GM19025 (cell line): Measurements from ENCODE around the gene NQO2.
"Not testable (repeated sequence)": the region's sequence is repeated elsewhere in the genome, so short reads cannot be mapped to it uniquely, and the experiment has no call there.

Experiments
- ATAC-seq: cut with Tn5 transposase; IDR thresholded peaks from one replicate; pipeline ENCODE4 v1.9.1; 2021; ENCODE audit warnings: mild to moderate bottlenecking, low read depth, moderate library complexity; ENCODE audit not compliant: unreplicated experiment

The NQO2 gene

DNA sequence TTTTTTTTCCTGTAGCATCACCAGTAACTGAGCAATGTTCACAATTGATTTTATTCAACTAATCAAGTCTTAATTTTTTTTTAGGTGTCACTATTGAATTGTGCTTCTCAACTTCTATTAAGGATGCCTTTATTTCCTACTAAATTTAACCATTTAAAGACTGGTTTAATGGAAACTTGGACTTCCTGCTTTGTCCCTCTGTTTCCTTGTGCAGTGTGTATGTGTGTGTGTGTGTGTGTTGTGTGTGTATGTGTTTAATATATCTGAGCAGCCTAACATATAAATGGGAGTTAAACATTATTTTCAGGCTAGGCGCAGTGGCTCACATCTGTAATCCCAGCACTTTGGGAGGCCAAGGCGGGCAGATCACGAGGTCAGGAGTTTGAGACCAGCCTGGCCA, 30.1 kb upstream of the NQO2 start:
- no peak for ATAC-seq

- ATAC-seq, result no peak
Measured at GRCh38 chr6:2970034-2970685, 29.5 kb upstream of the NQO2 start.

GRCh38 chr6:2970753-2971419, 28.8 kb upstream of the NQO2 start:
- no peak for ATAC-seq

- ATAC-seq, result no peak
Measured at GRCh38 chr6:2971420-2972218, 28.1 kb upstream of the NQO2 start, which contains the start of gene SERPINB6. TSS of gene SERPINB6 (minus strand) at chr6:2971567. CDS start at chr6:2959332, 12,235 bp downstream.

DNA sequence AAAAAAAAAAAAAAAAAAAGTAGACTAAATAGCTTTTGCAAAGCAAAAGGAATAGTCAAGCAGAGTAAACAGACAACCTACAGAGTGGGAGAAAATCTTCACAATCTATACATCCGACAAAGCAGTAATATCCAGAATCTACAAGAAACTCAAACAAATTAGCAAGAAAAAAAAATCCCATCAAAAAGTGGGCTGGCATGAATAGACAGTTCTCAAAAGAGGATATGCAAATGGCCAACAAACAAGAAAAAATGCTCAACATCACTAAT, 27.5 kb upstream of the NQO2 start:
- ATAC-seq, result not testable (repeated sequence)

DNA sequence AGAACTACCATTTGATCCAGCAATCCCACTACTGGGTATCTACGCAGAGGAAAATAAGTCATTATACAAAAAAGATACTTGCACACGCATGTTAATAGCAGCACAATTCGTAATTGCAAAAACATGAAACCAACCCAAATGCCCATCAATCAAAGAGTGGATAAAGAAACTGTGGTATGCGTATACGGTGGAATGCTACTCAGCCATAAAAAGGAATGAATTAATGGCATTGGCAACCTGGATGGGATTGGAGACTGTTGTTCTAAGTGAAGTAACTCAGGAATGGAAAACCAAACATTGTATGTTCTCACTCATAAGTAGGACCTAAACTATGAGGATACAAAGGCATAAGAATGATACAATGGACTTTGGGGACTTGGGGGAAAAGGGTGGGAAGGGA, 27.0 kb upstream of the NQO2 start:
- ATAC-seq, result not testable (repeated sequence)

DNA sequence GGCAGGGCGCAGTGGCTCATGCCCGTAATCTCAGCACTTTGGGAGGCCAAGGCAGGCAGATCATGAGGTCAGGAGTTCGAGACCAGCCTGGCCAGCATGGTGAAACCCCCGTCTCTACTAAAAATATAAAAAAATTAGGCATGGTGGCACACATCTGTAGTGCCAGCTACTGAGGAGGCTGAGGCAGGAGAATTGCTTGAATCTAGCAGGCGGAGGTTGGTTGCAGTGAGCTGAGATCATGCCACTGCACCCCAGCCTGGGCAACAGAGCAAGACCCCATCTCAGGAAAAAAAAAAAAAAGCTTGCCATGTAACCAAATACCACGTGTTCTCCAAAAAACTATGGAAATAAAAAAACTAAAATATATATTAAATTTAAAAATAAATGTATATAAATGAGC, 26.5 kb upstream of the NQO2 start:
- ATAC-seq, result not testable (repeated sequence)

DNA sequence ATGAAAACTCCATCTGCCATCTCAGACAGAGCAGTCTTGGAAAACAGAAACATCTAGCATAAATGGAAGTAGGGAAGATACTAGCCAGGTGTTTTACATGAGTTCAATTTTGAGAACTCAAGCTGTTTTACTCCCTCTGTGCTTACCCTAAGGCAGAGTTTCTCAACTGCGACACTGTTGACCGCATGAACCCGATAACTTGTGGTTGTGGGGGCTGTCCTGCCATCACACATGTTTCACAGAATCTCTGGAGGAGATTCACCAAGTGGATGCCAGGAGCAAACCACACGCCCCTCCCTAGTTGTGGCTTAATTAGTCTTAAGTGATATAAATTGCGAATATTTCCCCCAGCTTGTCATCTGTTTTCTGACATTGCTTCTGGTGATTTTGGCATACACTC, 26.0 kb upstream of the NQO2 start:
- ATAC-seq, result no peak

GRCh38 chr6:2976060-2976459, 23.6 kb upstream of the NQO2 start:
- no peak for ATAC-seq

- no peak for ATAC-seq
Measured at GRCh38 chr6:2976571-2977085, 23.1 kb upstream of the NQO2 start.

- no peak for ATAC-seq
Measured at GRCh38 chr6:2977290-2977689, 22.4 kb upstream of the NQO2 start.

- ATAC-seq, result no peak
Measured at GRCh38 chr6:2977799-2978590, 21.7 kb upstream of the NQO2 start.

DNA sequence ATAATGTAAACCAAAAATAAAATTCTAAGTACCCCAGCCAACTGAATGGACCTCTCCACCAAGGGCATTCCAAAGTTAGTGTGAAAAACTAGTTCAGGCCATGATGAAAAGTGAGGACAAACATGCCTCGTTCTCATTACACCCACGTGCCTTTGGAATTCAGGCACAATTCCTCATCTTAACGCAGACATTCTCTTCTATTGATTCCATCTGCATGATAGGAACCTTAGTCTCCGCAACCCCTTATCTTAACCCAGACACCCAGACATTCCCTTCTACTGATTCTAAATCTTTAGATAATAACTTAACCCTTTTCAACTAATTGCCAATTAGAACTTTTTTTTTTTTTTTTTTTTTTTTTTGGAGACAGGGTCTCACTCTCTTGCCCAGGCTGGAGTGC, 20.8 kb upstream of the NQO2 start:
- no peak for ATAC-seq

DNA sequence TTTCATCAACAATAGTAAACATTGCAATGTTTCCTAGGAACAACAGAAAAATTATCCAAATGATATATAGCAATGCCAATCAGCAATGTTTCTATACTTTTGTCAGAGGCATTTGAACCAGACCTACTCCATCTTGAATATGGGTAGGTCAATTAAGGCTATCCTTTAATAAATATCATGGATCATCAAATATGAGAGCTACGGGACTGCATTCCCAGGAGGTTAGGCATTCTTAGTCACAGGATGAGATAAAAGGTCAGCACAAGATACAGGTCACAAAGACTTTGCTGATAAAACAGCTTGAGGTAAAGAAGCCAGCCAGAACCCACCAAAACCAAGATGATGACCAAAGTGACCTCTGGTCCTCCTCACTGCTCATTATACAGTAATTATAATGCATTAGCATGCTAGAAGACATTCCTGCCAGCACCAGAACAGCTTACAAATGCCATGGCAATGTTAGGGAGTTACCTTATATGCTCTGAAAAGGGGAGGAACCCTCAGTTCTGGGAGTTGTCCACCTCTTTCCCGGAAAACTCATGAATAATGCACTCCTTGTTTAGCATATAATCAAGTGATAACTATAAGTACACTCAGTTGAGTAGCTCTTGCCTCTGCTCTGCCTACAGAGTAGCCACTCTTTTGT, 19.8 kb upstream of the NQO2 start:
- ATAC-seq, result no peak

DNA sequence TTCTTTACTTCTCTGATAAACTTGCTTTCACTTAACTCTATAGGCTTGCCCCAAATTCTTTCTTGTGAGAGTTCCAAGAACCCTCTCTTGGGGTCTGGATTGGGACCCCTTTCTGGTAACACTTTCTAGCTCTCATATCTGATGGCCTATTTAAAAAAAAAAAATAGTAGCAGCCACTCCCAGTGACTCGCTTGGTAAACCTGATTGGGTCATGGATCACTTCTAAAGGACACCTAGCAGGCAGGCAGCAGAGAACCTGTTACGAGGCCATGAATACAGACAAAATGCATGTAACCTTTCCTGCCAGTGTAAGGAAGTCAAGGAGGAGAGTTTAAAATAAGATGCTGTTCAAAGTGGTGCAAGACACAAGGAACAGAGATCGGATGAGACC, 19.2 kb upstream of the NQO2 start:
- ATAC-seq, result no peak

DNA sequence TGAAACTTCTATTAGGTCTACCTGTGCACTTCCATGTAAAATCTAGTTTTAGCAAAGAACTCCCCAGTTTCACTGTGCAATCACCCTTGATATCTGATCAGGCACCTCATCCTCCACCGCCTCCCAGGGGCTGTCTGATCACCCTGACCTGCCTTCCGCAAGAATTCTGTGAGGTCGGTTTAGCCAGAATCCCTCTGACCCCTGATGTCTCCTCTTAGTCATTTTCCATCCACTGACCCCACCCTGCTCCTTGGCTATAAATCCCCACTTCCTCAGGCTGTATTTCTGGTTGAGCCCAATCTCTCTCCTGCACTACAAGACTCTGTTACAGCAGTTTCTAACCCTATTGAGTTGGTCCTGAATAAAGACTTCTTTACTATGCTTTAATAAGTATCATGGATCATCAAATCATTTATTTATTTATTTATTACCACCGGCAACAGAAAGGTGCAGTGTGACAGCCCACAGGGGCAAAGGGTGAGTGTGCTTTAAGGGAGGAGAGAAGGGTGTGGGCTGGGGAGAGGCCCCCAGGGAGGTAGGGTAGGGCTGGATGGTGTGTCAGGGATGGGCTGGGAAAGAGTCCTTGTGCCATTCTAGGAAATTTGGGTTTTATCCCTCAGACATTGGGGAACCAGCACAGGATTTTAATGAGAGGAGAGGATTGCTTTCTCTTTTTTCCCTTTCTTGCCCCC, 17.1 kb upstream of the NQO2 start:
- ATAC-seq, result no peak

DNA sequence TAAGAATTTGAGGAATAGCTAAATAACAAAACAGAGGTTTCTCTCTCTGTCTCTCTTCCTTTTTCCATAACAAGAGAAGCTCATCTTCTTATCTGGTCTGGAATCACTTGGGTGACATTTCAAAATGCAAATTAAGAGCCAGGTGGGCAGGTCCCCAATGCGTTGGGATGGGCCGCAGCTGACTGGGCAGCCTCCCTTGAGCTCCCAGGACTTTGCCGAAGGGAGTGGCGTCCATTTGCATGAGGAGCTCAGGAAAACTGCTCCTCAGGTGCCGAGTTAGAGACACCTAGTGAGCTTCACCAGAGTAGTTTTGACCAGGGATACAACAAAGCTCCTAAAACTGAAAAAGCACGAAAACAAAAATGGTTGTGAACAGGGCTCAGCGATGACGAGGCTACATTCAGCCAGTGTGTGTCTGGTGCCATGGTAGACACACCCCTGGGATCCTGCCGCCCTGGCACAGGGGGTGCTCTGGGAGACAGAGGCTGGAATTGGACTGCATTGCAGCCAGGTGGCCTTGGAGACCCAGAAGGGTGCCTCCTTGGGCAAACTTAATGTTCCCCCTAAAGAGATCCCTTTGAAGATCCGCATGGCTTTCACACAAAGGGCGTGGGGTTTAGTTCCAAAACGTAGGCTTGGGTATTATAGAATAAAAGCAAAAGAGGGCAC, 14.8 kb upstream of the NQO2 start:
- no peak for ATAC-seq

DNA sequence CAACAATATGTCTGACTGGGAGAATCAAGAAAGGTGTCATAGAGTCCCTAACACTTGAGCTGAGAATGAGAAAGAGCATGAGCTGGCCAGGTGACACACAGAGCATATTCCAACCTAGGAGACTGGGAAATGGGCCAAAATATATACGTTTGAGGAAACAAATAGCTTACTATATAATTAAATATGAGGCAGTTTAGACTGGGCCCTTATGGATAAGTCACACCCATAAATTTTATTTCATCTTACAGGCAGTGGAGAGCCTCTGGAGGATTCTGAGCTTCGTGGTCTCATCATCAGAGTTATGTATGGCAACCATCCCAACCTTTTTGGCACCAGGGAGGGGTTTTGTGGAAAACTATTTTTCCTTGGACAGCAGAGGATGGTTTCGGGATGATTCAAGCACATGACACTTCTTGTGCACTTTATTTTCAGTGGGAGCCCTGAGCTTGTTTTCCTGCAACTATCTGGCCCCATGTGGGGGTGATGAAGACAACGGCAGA, 12.9 kb upstream of the NQO2 start:
- no peak for ATAC-seq

DNA sequence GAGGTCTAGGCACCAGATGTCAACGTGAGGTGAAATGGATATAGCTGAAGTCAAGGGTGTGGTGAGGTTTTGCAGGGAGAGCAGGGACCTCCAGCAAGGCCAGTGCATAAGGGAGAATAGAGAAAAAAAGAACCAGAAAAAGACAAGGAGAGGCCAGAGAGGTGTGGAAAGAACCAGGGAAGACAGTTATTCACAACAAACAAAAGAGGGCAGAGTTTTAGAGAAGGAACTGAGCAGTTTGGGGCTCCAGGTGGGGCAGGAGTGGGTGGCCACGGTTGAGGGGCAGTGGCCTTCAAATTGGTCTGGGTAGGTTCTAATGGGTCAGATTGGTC, 11.6 kb upstream of the NQO2 start:
- ATAC-seq, result no peak
